Sigmoid colon (tissue), 7 donors: ENCODE data around the gene DCTPP1. TPM values are rescaled to one million over a fixed set of nuclear protein-coding genes. Genes with fewer than 3 reads are reported as not detected.

Experiments
- DNase-seq: peaks from one replicate; pipeline ENCODE4 v3.0.0-alpha.2; 2019
- H3K27ac ChIP-seq, 4 donors: fragments of 200-600 bp; sonication (generic); one replicate each; pipeline ENCODE4 v1.5.1; 2016 to 2019; ENCODE audit warnings: mild to moderate bottlenecking in 1 of 4
- H3K27me3 ChIP-seq, 3 donors: fragments of 200-600 bp; sonication (generic); one replicate each; pipeline ENCODE4 v1.5.1; 2019; ENCODE audit warnings: mild to moderate bottlenecking in 1 of 3
- H3K36me3 ChIP-seq, 4 donors: fragments of 200-600 bp; sonication (generic); one replicate each; pipeline ENCODE4 v1.5.1; 2016 to 2019
- H3K4me1 ChIP-seq, 4 donors: fragments of 200-600 bp; sonication (generic); one replicate each; pipeline ENCODE4 v1.5.1; 2017 to 2019
- H3K4me3 ChIP-seq, 4 donors: fragments of 200-600 bp; sonication (generic); one replicate each; pipeline ENCODE4 v1.5.1; 2017 to 2019; ENCODE audit warnings: mild to moderate bottlenecking in 2 of 4, moderate library complexity in 1 of 4
- H3K9me3 ChIP-seq, 4 donors: fragments of 200-600 bp in 3 of 4; sonication (generic) in 3 of 4; one replicate each; pipeline versions ENCODE4 v1.5.1 to v1.6.1; 2013 to 2019
- CTCF ChIP-seq, 4 experiments: fragments of 450-650 bp in 3 of 4; fragments of 200-600 bp in 1 of 4; IDR thresholded peaks; one replicate each; pipeline ENCODE4 v1.5.1; 2016 to 2019; ENCODE audit warnings: antibody characterized with exemption in 4 of 4, mild to moderate bottlenecking in 3 of 4, moderate library complexity in 2 of 4
- EP300 ChIP-seq, 4 donors: sonication (generic); formaldehyde crosslinking; IDR thresholded peaks; one replicate each; pipeline ENCODE4 v1.6.1; 2017; ENCODE audit warnings: antibody characterized with exemption in 4 of 4
- POLR2A ChIP-seq, 2 donors: fragments of 450-650 bp; IDR thresholded peaks; one replicate each; pipeline ENCODE4 v1.6.1; 2016; ENCODE audit warnings: antibody characterized with exemption in 2 of 2, mild to moderate bottlenecking in 2 of 2, moderate library complexity in 2 of 2
- POLR2AphosphoS5 ChIP-seq, 4 donors: sonication (generic); formaldehyde crosslinking; IDR thresholded peaks; one replicate each; pipeline ENCODE4 v1.6.1; 2017; ENCODE audit warnings: antibody characterized with exemption in 4 of 4
- WGBS, 2 donors: extraction: QIAGEN DNeasy Blood & Tissue Kit; methylation state at CpG; one replicate each; pipeline ENCODE4 v1.1.7; 2013; 5-methylcytosine and 5-hydroxymethylcytosine counted together
- intact Hi-C: fragments of 100-400 bp; cut with DNase I; formaldehyde crosslinking; loops from one replicate; pipeline ENCODE4 v1.15.1; 2023
- polyA plus RNA-seq, 3 donors: library from polyadenylated mRNA; stranded (reverse); fragments of 200-250 nt; gene quantifications; one replicate each; pipeline ENCODE4 v1.2.3, GENCODE V29; 2013
- total RNA-seq, 4 donors: library from RNA; depleted of rRNA; stranded (reverse); fragments of >200 nt; gene quantifications; one replicate each; pipeline ENCODE4 v1.1.0, GENCODE V29; 2016
- donor health status: healthy with polysubstance abuse.
- donor health status: Bipolar disorder and iron deficiency.
- donor health status: healthy.

The DCTPP1 gene
- total and polyA plus RNA-seq, 7 donors: 10.5 to 175 (median 19.9) TPM

- TF ChIP-seq POLR2A (IDR thresholded peaks at IDR 0.05) (peak; percentile 40 to 63), POLR2AphosphoS5 (IDR thresholded peaks at IDR 0.05) (peak; percentile 29 to 87 (median 72)), CTCF (IDR thresholded peaks at IDR 0.05) (no peak)
- peak; percentile 96 for DNase-seq
- H3K27me3 ChIP-seq: no peaks in the 10 kb centered on the region
- H3K4me1 ChIP-seq: peaks cover 0 to 29% (median 26%) of the 10 kb centered on the region in 4 donors
- intact Hi-C loops: loop anchor here (2.0 to 5.0 kb wide), 4 partner anchors 35 to 315 kb away; partner anchors contain the start of genes MYL11, TBC1D10B and TBX6
- peaks cover 0 to 11% (median 0%) of the 10 kb centered on the region in 4 donors for H3K36me3 ChIP-seq
- H3K4me3 ChIP-seq: peak within 1 kb of the TSS; percentile 57 to 88 (median 65)
- peak within 1 kb of the TSS; percentile 81 to 97 (median 90) for H3K27ac ChIP-seq
- no peaks in the 10 kb centered on the region for H3K9me3 ChIP-seq
- 0 to 1% methylated on average over 65 of the region's 65 CpGs for WGBS, 2 donors
These were observed 22.6 kb downstream of the DCTPP1 start, which contains the start of gene ZNF771 for GRCh38 chr16:30407102-30407803. Gene ZNF771 (plus strand): TSS chr16:30407606. CDS start chr16:30408054, 448 bp downstream.

DNA sequence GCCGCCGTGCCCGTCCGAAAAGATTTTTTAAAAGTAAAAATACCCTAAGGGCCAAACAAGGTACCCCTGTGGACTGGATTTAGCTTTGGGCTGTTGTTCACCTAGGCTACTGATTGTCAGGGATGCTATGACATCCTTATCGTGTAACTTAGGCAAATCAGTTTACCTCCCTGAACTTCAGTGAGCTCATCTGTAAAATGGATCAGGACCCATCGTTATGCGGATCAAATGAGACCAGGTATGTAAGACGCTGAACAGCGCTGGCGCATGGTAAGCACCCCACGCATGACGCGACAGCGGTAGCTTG lies 23.1 kb downstream of the DCTPP1 start:
- 16 to 19% methylated on average over 14 of the region's 14 CpGs for WGBS, 2 donors
- peak overlapping the region; percentile 57 to 88 (median 65) for H3K4me3 ChIP-seq
- DNase-seq: no peak
- TF ChIP-seq CTCF (IDR thresholded peaks at IDR 0.05) (no peak), POLR2A (IDR thresholded peaks at IDR 0.05) (no peak), EP300 (IDR thresholded peaks at IDR 0.05) (no peak), POLR2AphosphoS5 (IDR thresholded peaks at IDR 0.05) (no peak)
- peaks cover 0 to 29% (median 26%) of the 10 kb centered on the region in 4 donors for H3K4me1 ChIP-seq
- no peaks in the 10 kb centered on the region for H3K27me3 ChIP-seq
- H3K36me3 ChIP-seq: peaks cover 0 to 6% (median 0%) of the 10 kb centered on the region in 4 donors
- intact Hi-C loops: loop anchor here (2.0 to 5.0 kb wide), 4 partner anchors 34 to 314 kb away; partner anchors contain the start of genes MYL11, TBC1D10B and TBX6
- H3K9me3 ChIP-seq: no peaks in the 10 kb centered on the region
- H3K27ac ChIP-seq: peak overlapping the region; percentile 81 to 97 (median 90)

DNA sequence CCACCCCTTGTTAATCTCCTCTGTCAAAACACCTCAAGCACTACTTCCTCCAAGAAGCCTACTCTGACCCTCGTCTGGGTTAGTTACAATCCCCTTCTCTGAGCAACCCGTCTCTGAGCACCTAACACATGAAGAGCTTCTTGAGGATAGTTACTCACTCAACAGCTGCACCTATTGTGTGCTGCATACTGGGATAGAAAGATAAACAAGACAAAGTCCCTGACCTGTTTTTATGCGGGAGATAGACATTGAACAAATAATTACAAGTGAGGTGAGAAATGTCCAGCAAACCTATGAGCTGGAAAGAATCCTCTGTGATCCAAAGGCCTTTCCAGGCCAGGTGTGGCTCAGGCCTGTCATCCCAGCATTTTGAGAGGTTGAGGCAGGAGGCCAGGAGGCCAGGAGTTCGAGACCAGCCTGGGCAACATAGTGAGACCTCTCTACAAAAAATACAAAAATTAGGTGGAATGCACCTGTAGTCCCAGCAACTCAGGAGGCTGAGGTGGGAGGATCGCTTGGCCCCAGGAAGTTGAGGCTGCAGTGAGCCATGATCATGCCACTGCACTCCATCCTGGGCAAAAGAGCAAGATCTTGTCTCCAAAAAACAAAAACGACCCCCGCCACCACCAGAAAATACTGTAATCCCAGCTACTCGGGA lies 27.9 kb downstream of the DCTPP1 start:
- no peak overlapping the region for H3K4me3 ChIP-seq
- intact Hi-C loops: no loop called here
- H3K27ac ChIP-seq: peak overlapping the region in 3 of 4 donors; percentile 89 to 96 (median 94)
- H3K9me3 ChIP-seq: no peaks in the 10 kb centered on the region
- DNase-seq: no peak
- H3K27me3 ChIP-seq: no peaks in the 10 kb centered on the region
- peaks cover 0 to 35% (median 30%) of the 10 kb centered on the region in 4 donors for H3K4me1 ChIP-seq
- H3K36me3 ChIP-seq: peaks cover 10 to 19% (median 12%) of the 10 kb centered on the region in 4 donors
- 58 to 80% methylated on average over 8 of the region's 8 CpGs for WGBS, 2 donors
- TF ChIP-seq EP300 (IDR thresholded peaks at IDR 0.05): no peak
- no peak for TF ChIP-seq POLR2A (IDR thresholded peaks at IDR 0.05)
- TF ChIP-seq CTCF (IDR thresholded peaks at IDR 0.05): no peak
- no peak for TF ChIP-seq POLR2AphosphoS5 (IDR thresholded peaks at IDR 0.05)

DNA sequence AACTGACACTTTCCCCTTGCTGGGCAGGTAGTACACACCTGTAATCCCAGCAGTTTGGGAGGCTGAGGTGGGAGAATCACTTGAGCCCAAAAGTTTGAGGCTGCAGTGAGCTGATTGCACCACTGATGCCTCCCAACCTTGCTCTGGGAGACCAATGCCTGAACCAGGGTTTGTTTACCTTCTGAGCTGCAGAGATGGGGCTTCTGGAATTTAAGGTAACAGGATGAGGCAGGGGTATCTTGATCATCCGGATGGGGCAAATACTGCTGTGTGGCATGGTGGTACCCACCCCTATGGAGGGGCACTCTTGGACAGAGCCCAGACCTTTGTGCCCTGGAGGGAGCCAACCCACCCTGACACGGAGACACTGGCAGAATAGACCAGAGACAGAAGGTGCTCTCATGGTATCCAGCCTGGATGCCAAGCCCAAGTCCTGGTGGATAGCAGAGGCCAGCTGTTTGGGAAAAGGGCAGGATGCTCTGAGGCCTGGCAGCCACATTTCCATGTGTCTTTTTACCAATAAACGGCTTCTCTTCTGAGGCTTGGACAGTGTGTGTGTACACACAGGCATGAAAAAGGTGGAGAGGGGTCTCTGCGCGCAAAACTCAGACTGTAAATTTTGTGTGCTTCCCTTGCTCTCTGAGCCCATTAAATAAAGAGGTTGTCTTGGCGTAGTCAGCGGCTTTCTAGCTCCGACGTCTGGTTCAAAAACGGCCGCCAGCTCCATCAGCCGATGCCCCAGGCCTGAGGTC lies 30.2 kb downstream of the DCTPP1 start:
- TF ChIP-seq EP300 (IDR thresholded peaks at IDR 0.05): no peak
- no peak for TF ChIP-seq CTCF (IDR thresholded peaks at IDR 0.05)
- TF ChIP-seq POLR2AphosphoS5 (IDR thresholded peaks at IDR 0.05): no peak
- TF ChIP-seq POLR2A (IDR thresholded peaks at IDR 0.05): no peak
- no peak for DNase-seq
- H3K27me3 ChIP-seq: no peaks in the 10 kb centered on the region
- H3K4me3 ChIP-seq: peak overlapping the region; percentile 34 to 61 (median 60)
- peaks cover 0 to 44% (median 39%) of the 10 kb centered on the region in 4 donors for H3K4me1 ChIP-seq
- 20 to 23% methylated on average over 12 of the region's 12 CpGs for WGBS, 2 donors
- peak overlapping the region; percentile 83 to 96 (median 92) for H3K27ac ChIP-seq
- H3K9me3 ChIP-seq: no peaks in the 10 kb centered on the region
- peaks cover 10 to 19% (median 12%) of the 10 kb centered on the region in 4 donors for H3K36me3 ChIP-seq
- intact Hi-C loops: no loop called here
